K562 treated with DMSO at 1 percent for 24 hours (cell line): ENCODE measurements around the gene OSGIN1. TPM values are rescaled to one million over a fixed set of nuclear protein-coding genes. Genes with fewer than 3 reads are reported as not detected.

Experiments
- total RNA-seq: library from RNA; unstranded; fragments of 300-600 nt; gene quantifications from 2 replicates; pipeline ENCODE4 v1.2.3, GENCODE V29; 2022; ENCODE audit warnings: low read depth; ENCODE audit not compliant: insufficient read depth

Gene OSGIN1, protein sequence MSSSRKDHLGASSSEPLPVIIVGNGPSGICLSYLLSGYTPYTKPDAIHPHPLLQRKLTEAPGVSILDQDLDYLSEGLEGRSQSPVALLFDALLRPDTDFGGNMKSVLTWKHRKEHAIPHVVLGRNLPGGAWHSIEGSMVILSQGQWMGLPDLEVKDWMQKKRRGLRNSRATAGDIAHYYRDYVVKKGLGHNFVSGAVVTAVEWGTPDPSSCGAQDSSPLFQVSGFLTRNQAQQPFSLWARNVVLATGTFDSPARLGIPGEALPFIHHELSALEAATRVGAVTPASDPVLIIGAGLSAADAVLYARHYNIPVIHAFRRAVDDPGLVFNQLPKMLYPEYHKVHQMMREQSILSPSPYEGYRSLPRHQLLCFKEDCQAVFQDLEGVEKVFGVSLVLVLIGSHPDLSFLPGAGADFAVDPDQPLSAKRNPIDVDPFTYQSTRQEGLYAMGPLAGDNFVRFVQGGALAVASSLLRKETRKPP
- 24.3 and 28.7 TPM in 2 replicates for total RNA-seq

DNA sequence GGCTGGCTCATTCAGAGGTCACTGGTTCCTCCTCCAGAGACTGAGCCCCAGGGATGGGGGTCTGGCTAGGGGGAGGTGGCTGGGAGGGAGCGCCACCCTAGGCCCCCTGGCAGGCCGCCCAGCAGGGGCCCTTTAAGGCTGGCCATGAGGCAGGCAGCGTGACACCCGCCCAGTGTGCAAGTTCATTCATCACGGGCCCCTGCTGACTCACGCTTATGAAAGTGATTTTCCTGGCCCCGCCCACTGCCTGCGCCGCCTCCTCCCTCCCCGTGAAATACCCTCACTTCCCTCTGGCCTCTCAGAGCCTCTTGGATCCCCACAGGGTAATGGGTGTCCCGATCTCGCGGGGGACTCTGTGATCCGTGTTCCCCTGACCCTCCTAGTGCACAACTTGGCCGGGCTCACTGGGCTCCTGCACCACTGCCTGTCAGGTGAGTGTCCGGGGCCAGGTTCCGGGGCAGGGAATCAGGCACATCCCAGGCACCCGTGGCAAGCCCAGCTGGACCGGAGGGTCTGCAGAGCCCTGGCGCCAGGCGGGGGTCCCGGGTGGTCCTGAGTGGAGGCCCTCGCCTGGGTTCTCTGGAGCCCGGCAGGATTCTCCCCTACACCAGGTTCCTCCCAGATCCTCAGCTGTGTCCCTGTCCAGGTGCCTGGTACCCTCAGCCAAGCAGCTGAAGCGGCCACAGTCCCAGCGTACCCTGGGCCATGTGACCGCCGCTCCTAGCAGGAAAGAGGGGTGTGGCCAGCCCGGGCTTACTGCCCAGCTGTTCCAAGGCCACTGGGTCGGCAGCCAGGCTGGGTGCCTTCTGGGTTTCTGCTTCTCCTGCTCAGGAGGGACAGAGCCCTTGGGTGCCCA, at the start of gene OSGIN1:
TSS of gene OSGIN1 (plus strand) at position 301 of the 856 bp plus-strand sequence. CDS start 4,432 bp downstream, outside the sequence.

DNA sequence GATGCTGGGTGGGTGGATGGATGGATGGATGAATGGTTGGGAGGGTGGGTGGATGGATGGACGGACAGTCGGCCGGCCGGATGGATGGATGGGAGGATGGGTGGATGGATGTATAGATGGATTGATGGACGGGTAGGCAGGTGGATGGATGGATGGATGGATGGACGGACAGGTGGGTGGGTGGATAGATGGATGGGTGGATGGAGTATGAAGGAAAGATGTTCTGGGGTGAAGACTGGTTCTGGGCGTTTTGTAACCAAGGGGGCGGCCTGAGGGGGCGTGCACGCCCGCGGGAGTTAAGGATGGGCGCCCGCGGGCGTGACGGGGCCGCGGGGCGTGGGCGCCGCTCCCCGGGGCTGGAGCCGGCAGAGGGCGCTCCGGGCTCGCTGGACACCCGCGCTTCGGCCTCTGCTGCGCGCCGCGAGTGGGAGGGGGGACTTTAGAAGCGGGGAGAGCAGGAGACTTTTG, 14.8 kb downstream of the OSGIN1 start, which contains the start of gene NECAB2:
TSS of gene NECAB2 (plus strand) at position 407 of the 468 bp plus-strand sequence. CDS start 405 bp downstream, outside the sequence.

Other genes starting within 250 kb of the OSGIN1 start
- gene HSBP1, start 145.3 kb upstream of the OSGIN1 start, total RNA-seq: 27.1 and 37.0 TPM in 2 replicates
- 2.1 and 2.3 TPM in 2 replicates for gene MLYCD, start 54.1 kb upstream of the OSGIN1 start, total RNA-seq
- not detected in 2 replicates for gene NECAB2, start 15.0 kb downstream of the OSGIN1 start, total RNA-seq
- gene SLC38A8, start 89.6 kb downstream of the OSGIN1 start, total RNA-seq: 0.65 TPM in 1 of 2 replicates, not detected in the other
- gene MBTPS1, start 163.7 kb downstream of the OSGIN1 start, total RNA-seq: 85.2 and 92.7 TPM in 2 replicates
- 36.2 and 36.5 TPM in 2 replicates for gene HSDL1, start 191.9 kb downstream of the OSGIN1 start, total RNA-seq
- 0.12 TPM in 1 of 2 replicates, not detected in the other for gene DNAAF1, start 192.1 kb downstream of the OSGIN1 start, total RNA-seq
- 28.0 and 32.3 TPM in 2 replicates for gene TAF1C, start 233.8 kb downstream of the OSGIN1 start, total RNA-seq
- not detected in 2 replicates for gene ADAD2, start 237.9 kb downstream of the OSGIN1 start, total RNA-seq